ENCODE data around the gene SPDYC.
"Not testable (repeated sequence)": the region's sequence is repeated elsewhere in the genome, so short reads cannot be mapped to it uniquely, and the experiment has no call there.

The SPDYC gene

DNA sequence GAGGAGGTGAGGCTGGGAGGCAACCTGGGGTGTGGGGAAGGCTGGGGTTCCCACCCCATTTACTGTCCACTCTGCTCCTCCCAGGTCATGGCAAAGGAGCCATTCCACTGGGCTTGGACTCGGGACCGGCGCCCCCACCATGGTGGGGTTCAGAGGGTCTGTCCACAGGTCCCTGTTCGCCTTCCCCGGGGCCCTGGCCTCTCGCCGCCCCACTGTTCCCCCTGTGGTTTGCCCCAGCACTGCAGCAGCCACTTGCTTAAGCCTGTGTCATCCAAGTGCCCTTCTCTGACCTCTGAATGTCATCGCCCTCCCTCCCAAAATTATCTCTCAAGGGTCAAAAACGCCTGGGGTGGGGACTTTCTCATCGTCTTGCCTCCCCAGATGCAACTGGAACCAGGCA is 2.6 kb downstream of the SPDYC start:
- DNase-seq: no peak

DNA sequence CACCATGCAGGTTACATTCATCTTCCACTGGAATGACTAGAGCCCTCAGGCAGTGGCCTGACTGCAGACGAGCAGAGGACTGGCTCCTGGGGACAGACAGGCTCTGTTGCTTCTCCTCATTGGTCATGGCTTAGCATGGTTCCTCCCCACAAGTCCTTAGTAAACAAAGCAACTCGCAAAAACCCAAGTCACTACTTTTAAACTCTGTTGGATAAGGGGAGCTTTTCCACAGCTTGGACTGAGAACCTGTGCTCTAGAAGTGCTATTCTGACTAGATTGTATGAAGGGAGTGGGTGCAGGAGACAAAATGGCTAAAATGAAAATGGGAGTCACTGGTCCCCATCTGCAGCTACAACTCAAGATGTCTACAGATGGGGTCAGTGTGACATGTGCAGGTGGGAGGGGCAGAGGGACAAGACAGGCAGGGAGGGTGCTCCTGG is 4.6 kb downstream of the SPDYC start:
- not testable (repeated sequence) for DNase-seq

DNA sequence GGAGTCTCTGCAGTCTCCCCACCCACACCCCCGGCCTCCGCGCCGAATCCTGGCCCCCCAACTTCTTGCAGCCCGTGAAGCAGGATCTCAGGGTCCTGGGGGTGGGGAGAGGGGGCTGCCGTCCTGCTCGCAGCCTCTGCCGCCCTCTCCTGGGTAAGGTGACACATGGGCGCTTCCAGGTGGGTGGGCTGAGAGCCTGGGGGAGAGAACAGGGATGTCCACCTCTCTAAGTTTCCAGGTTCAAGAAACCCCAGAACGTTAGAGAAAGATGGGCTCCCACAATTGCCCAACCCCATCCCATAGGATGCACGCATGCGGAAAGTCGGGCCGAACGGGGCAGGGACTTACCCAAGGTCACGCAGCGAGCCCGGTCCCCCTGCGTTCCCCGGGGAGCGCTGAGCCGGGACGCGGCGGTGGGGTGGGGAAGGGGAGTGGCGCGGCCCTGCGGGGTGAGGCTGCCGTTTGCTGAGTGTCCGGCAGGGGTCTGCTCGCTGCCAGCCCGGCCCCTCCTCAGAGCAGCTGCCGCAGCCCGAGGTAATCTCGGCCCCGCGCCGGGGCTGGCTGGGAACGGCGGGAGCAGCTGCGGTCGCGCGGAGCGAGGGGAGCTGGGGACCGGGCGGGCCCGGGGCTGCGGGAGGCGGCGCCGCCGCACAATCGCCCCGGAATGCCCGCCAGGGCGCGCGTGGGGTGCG is 11.0 kb downstream of the SPDYC start:
- DNase-seq: peak; percentile 12

- no peak for DNase-seq
Observed at GRCh38 chr11:65181569-65182257, 11.7 kb downstream of the SPDYC start, which contains the start of gene CAPN1. Gene CAPN1, plus strand, starts transcription at chr11:65181928. Its CDS starts 774 bp downstream, at chr11:65182702.

- DNase-seq: no peak
Observed at GRCh38 chr11:65182258-65183170, 12.5 kb downstream of the SPDYC start.

DNA sequence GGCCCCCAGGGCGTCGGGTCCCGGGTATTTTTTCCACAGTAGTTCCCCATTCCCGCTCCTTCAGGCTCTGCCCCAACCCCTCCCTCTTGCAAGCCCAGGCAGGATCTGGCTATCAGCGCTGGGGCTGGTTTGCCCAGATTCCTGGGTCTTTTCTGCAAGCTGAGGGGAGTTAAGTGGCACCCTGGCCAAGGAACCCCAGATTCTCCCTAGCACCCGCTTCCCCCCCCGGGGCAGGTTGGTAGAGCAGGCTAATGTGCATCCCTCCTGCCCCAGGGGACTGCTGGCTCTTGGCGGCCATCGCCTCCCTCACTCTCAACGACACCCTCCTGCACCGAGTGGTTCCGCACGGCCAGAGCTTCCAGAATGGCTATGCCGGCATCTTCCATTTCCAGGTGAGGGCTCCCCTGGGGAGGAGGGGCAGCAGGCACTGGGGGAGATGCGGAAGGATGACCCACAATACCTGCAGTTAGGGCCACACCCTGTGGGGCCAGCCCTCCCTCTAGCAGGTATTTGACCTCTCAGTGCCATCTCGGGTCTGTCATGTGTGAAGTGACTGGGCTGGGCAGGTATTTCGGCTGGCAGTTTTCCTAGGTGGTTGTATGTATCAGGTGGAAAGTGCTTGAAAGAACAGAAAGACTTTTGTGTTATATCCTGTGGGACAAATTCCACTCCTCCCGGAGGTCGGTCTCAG is 13.3 kb downstream of the SPDYC start:
- no peak for DNase-seq

DNA sequence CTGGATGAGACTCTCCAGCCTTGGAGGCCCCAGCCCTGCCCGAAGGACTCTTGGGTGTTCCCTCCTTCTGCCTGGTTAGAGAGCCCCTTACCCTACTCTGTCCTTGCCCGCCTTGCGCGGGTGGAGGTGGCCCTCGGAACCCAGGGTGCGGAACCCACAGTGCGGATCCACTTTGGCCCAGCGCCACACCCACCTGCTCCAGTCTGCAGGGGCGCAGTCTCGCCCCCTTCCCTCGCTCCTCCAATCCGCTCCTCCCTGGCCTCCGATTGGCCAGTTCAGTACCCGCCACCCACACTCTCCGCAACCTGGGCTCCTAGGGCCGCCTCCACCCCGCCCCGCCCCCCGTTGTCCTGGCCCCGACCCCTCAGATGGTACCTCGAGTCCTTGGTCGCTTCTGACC is 14.1 kb downstream of the SPDYC start:
- no peak for DNase-seq

GRCh38 chr11:65185171-65185570 is 15.1 kb downstream of the SPDYC start:
- DNase-seq: no peak

DNA sequence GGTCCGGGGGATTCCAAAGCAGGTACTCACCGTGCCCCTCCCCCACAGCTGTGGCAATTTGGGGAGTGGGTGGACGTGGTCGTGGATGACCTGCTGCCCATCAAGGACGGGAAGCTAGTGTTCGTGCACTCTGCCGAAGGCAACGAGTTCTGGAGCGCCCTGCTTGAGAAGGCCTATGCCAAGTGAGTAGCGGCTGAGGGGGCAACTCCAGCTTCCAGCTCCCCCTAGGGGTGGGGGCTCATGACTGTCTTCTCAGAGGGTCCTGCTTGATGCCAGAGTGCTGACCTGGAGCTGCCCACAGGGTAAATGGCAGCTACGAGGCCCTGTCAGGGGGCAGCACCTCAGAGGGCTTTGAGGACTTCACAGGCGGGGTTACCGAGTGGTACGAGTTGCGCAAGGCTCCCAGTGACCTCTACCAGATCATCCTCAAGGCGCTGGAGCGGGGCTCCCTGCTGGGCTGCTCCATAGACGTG is 15.9 kb downstream of the SPDYC start:
- no peak for DNase-seq

DNA sequence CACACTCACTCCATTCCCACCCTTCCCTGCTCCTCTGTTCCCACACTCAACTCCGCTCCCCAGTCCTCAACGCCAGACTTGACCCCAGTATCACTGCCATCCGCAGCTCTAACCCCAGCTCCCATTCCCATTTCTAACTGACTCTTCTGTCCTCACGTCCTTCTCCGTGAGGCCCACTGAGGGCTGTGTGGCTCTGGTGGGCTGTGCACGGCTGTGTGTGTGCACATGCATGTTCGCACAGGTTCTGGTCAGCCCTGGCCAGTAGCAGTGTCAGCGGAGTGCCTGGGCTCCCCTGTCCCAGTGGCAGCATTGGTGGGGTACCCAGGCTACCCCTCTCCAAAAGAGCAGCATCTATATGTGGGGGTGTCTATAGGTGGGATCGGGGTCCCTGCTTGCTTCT is 16.7 kb downstream of the SPDYC start:
- no peak for DNase-seq

GRCh38 chr11:65187146-65187675 is 17.2 kb downstream of the SPDYC start:
- DNase-seq: no peak

- DNase-seq: no peak
Observed at GRCh38 chr11:65187971-65188461, 18.0 kb downstream of the SPDYC start.

DNA sequence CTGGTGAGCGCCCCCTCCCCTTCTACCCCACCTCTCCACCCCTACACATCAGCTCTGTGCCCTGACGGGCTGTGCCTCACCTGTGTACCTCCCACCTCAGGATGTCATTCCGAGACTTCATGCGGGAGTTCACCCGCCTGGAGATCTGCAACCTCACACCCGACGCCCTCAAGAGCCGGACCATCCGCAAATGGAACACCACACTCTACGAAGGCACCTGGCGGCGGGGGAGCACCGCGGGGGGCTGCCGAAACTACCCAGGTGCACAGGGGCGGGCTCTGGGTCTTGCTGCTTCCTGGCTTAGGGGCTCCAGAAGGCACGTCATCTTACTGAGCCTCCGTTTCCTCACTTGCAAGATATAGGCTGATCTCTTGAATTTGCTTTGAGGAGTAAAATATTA is 18.5 kb downstream of the SPDYC start:
- no peak for DNase-seq

- no peak for DNase-seq
Observed at GRCh38 chr11:65189191-65189590, 19.2 kb downstream of the SPDYC start.

DNA sequence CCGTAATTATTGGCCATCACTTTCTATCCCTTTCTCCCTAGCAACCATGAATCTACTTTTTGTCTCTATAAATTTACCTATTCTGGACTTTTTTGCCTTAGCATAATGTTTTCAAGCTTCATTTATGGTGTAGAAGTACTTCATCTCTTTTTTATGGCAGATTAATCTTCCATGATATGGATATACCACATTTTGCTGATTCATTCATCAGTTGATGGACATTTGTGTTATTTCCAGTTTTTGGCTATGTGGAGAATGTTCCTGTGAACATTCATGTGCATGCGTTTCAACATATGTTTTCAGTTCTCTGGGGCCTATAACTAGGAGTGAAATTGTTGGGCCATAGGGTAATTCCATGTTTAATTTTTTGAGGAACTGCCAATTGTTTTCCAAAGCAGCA is 24.5 kb downstream of the SPDYC start:
- no peak for DNase-seq

- no peak for DNase-seq
Observed at GRCh38 chr11:65204143-65204542, 34.1 kb downstream of the SPDYC start.

DNA sequence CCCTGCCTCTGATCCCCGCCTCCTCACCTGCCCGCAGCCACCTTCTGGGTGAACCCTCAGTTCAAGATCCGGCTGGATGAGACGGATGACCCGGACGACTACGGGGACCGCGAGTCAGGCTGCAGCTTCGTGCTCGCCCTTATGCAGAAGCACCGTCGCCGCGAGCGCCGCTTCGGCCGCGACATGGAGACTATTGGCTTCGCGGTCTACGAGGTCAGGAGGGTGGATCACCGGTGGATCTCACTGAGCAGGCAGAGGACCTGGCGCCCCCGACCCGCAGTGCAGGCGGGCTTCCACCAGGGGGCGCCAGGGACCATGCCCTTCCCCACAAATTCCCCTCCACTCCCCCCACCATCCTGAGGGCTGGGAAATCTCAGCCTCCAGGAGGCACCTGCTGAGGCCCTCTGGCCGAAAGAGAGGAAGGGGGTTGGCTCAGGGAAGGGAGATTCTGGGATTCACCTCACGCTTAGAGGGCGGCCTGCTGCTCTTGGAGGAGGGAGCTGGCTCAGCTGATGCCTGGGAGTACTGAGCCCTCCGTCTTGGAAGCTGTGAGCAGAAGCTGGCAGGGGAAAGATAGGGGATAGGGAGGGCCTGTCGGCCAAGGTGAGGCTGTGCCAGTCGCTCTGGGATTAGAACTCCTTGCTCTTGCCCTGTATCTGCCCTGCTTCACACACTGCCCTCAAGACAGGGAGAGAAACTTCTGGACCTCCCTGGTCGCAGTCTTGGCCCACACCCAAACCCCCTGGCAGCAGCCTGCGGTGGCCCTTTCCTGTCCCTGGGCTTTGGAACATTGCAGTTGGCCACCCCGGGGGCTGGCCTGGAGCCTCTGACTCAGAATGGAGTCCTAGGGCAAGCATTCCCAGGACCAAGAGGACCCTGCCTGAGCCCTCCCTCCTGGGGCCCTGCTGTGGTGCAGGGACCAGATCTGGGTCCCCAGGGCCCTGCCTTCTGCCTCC is 34.9 kb downstream of the SPDYC start:
- DNase-seq: no peak

GRCh38 chr11:65205602-65205967 is 35.6 kb downstream of the SPDYC start:
- no peak for DNase-seq

DNA sequence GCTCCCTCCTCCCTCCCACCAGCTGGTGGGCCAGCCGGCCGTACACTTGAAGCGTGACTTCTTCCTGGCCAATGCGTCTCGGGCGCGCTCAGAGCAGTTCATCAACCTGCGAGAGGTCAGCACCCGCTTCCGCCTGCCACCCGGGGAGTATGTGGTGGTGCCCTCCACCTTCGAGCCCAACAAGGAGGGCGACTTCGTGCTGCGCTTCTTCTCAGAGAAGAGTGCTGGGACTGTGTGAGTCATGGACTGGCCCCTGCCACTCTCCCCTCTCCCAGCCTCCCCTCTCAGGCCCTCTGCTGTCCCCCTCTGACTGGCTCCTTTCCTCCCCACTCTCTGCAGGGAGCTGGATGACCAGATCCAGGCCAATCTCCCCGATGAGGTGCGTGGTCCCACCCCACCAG is 36.4 kb downstream of the SPDYC start:
- DNase-seq: no peak

DNA sequence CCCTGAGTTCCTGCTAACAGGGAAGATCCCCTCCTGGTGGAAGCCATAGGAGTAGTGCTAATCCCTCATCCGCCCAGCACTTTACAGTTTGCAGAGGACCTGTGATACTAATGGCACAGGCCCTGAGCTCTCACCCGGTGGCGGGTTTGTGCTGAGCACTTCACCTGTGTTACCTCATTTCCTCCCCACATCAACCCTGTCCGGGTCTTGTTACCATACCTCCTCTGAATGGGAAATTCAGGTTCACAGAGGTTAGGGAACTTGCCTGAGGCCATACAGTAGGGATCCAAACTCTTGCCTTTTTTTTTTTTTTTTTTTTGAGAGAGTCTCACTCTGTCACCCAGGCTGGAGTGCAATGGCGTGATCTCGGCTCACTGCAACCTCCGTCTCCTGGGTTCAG is 36.9 kb downstream of the SPDYC start:
- DNase-seq: no peak
